Measurements from ENCODE around the gene CLDN16. TPM values are rescaled to one million over a fixed set of nuclear protein-coding genes. Genes with fewer than 3 reads are reported as not detected.
A peak's percentile ranks its signal among the peaks of the same experiment; 100 is the strongest.

Gene CLDN16
- total and polyA plus RNA-seq, 7 experiments from 2014 or later, result not detected

- Histone ChIP-seq H3K27me3 (ENCODE audit: control insufficient read depth in 2 of 2, insufficient read depth in 2 of 2, low read length in 2 of 2) (no peaks in the 10 kb centered on the region), H3K4me1 (ENCODE audit: control insufficient read depth in 2 of 2, insufficient read depth in 2 of 2, low read length in 2 of 2) (no peaks in the 10 kb centered on the region), H3K27ac (ENCODE audit: low read depth, low read length) (no peak overlapping the region), H3K36me3 (ENCODE audit: control insufficient read depth in 2 of 3, insufficient read depth in 3 of 3, low read length in 3 of 3) (no peaks in the 10 kb centered on the region), H3K4me3 (ENCODE audit: low read length) (no peak overlapping the region), H3K9me3 (ENCODE audit: control insufficient read depth in 2 of 3, low read length in 3 of 3) (no peaks in the 10 kb centered on the region)
- Mint-ChIP-seq H3K27ac (no peak overlapping the region), H3K9me3 (peaks cover 0 to 16% (median 8%) of the 10 kb centered on the region in 11 donors), H3K36me3 (peaks cover 0 to 14% (median 0%) of the 10 kb centered on the region in 5 donors), H3K4me1 (no peaks in the 10 kb centered on the region), H3K4me3 (no peak overlapping the region), H3K27me3 (peaks cover 0 to 14% (median 9%) of the 10 kb centered on the region in 5 donors)
- intact Hi-C loops (cut with micrococcal nuclease), result no loop called here
- CTCF ChIA-PET, result no interaction called here
- no peak for ATAC-seq
- DNase-seq, result no peak
- POLR2A ChIA-PET, result no interaction called here
These were observed 26.3 kb downstream of the CLDN16 start for GRCh38 chr3:190414297-190414696.

- no peaks in the 10 kb centered on the region for H3K9me3 ChIP-seq (ENCODE audit: control insufficient read depth in 2 of 3, low read length in 3 of 3)
- no peak overlapping the region for H3K27ac ChIP-seq (ENCODE audit: low read depth, low read length)
- Mint-ChIP-seq H3K27me3 (peaks cover 0 to 7% (median 0%) of the 10 kb centered on the region in 5 donors), H3K9me3 (no peaks in the 10 kb centered on the region), H3K36me3 (no peaks in the 10 kb centered on the region), H3K27ac (peak overlapping the region in 1 of 9 donors; percentile 3), H3K4me3 (no peak overlapping the region), H3K4me1 (peaks cover 0 to 8% (median 3%) of the 10 kb centered on the region in 7 donors)
- ATAC-seq (no peak), DNase-seq (no peak)
- POLR2A ChIA-PET, result no interaction called here
- no peak overlapping the region for H3K4me3 ChIP-seq (ENCODE audit: low read length)
- CTCF ChIA-PET, result interaction anchor here (1.3 to 1.6 kb wide), 2 partner anchors 91 to 461 kb away, joined by 4 read pairs; no protein-coding TSS in a partner anchor
- no peaks in the 10 kb centered on the region for H3K4me1 ChIP-seq (ENCODE audit: control insufficient read depth in 2 of 2, insufficient read depth in 2 of 2, low read length in 2 of 2)
- no peaks in the 10 kb centered on the region for H3K27me3 ChIP-seq (ENCODE audit: control insufficient read depth in 2 of 2, insufficient read depth in 2 of 2, low read length in 2 of 2)
- intact Hi-C loops (cut with micrococcal nuclease), result loop anchor here (1.0 to 10.0 kb wide), 6 partner anchors 88 to 457 kb away; partner anchors contain the start of gene IL1RAP (in 1 of the 2)
- H3K36me3 ChIP-seq (ENCODE audit: control insufficient read depth in 2 of 3, insufficient read depth in 3 of 3, low read length in 3 of 3), result no peaks in the 10 kb centered on the region
These were observed 36.1 kb downstream of the CLDN16 start for GRCh38 chr3:190424108-190424477.

- no peaks in the 10 kb centered on the region for H3K36me3 Mint-ChIP-seq
These were observed 36.8 kb downstream of the CLDN16 start for GRCh38 chr3:190424478-190425439.

GRCh38 chr3:190425833-190426232, 37.9 kb downstream of the CLDN16 start:
- DNase-seq, result no peak
- Histone ChIP-seq H3K9me3 (ENCODE audit: control insufficient read depth in 2 of 3, low read length in 3 of 3) (no peaks in the 10 kb centered on the region), H3K27me3 (ENCODE audit: control insufficient read depth in 2 of 2, insufficient read depth in 2 of 2, low read length in 2 of 2) (no peaks in the 10 kb centered on the region), H3K36me3 (ENCODE audit: control insufficient read depth in 2 of 3, insufficient read depth in 3 of 3, low read length in 3 of 3) (no peaks in the 10 kb centered on the region), H3K4me3 (ENCODE audit: low read length) (no peak overlapping the region), H3K4me1 (ENCODE audit: control insufficient read depth in 2 of 2, insufficient read depth in 2 of 2, low read length in 2 of 2) (no peaks in the 10 kb centered on the region), H3K27ac (ENCODE audit: low read depth, low read length) (no peak overlapping the region)
- Mint-ChIP-seq H3K4me3 (no peak overlapping the region), H3K36me3 (no peaks in the 10 kb centered on the region), H3K9me3 (no peaks in the 10 kb centered on the region), H3K27me3 (peaks cover 0 to 7% (median 0%) of the 10 kb centered on the region in 5 donors), H3K27ac (no peak overlapping the region), H3K4me1 (peaks cover 0 to 8% (median 3%) of the 10 kb centered on the region in 7 donors)
- ATAC-seq, result no peak
- CTCF ChIA-PET, result no interaction called here
- POLR2A ChIA-PET, result no interaction called here
- intact Hi-C loops (cut with micrococcal nuclease), result loop anchor here in 1 of 2 donors (10.0 kb wide), 1 partner anchor 201 kb away; no protein-coding TSS in a partner anchor

More at GRCh38 chr3:190424478-190425439, 36.8 kb downstream of the CLDN16 start:
- intact Hi-C loops (cut with micrococcal nuclease), result loop anchor here (1.0 to 10.0 kb wide), 6 partner anchors 88 to 457 kb away; partner anchors contain the start of gene IL1RAP (in 1 of the 2)
- H3K27me3 ChIP-seq (ENCODE audit: control insufficient read depth in 2 of 2, insufficient read depth in 2 of 2, low read length in 2 of 2), result no peaks in the 10 kb centered on the region
- no peaks in the 10 kb centered on the region for H3K4me1 ChIP-seq (ENCODE audit: control insufficient read depth in 2 of 2, insufficient read depth in 2 of 2, low read length in 2 of 2)
- no peaks in the 10 kb centered on the region for H3K9me3 ChIP-seq (ENCODE audit: control insufficient read depth in 2 of 3, low read length in 3 of 3)
- H3K36me3 ChIP-seq (ENCODE audit: control insufficient read depth in 2 of 3, insufficient read depth in 3 of 3, low read length in 3 of 3), result no peaks in the 10 kb centered on the region
- H3K27me3 Mint-ChIP-seq, result peaks cover 0 to 7% (median 0%) of the 10 kb centered on the region in 5 donors
- H3K4me3 Mint-ChIP-seq, result peak overlapping the region in 8 of 10 donors; percentile 15 to 72 (median 31)
- peak; percentile 56 for ATAC-seq
- H3K27ac Mint-ChIP-seq, result peak overlapping the region in 5 of 9 donors; percentile 3 to 59 (median 28)
- H3K27ac ChIP-seq (ENCODE audit: low read depth, low read length), result no peak overlapping the region
- peaks cover 0 to 8% (median 3%) of the 10 kb centered on the region in 7 donors for H3K4me1 Mint-ChIP-seq
- CTCF ChIA-PET, result interaction anchor here (1.3 to 1.6 kb wide), 2 partner anchors 90 to 462 kb away, joined by 4 read pairs; no protein-coding TSS in a partner anchor
- H3K9me3 Mint-ChIP-seq, result no peaks in the 10 kb centered on the region
- H3K4me3 ChIP-seq (ENCODE audit: low read length), result no peak overlapping the region
- peak in 7 of 9 donors; percentile 2 to 47 (median 23) for DNase-seq
- POLR2A ChIA-PET, result interaction anchor here (0.9 kb wide), 1 partner anchor 89 kb away, joined by 3 read pairs; the partner anchor contains the start of gene IL1RAP

GRCh38 chr3:190426806-190427507, 39.0 kb downstream of the CLDN16 start:
- Histone ChIP-seq H3K36me3 (ENCODE audit: control insufficient read depth in 2 of 3, insufficient read depth in 3 of 3, low read length in 3 of 3) (no peaks in the 10 kb centered on the region), H3K4me3 (ENCODE audit: low read length) (no peak overlapping the region), H3K9me3 (ENCODE audit: control insufficient read depth in 2 of 3, low read length in 3 of 3) (no peaks in the 10 kb centered on the region), H3K27ac (ENCODE audit: low read depth, low read length) (no peak overlapping the region), H3K4me1 (ENCODE audit: control insufficient read depth in 2 of 2, insufficient read depth in 2 of 2, low read length in 2 of 2) (no peaks in the 10 kb centered on the region), H3K27me3 (ENCODE audit: control insufficient read depth in 2 of 2, insufficient read depth in 2 of 2, low read length in 2 of 2) (no peaks in the 10 kb centered on the region)
- POLR2A ChIA-PET, result no interaction called here
- Mint-ChIP-seq H3K4me1 (peaks cover 0 to 8% (median 3%) of the 10 kb centered on the region in 7 donors), H3K36me3 (no peaks in the 10 kb centered on the region), H3K9me3 (no peaks in the 10 kb centered on the region), H3K27me3 (peaks cover 0 to 8% (median 0%) of the 10 kb centered on the region in 5 donors), H3K27ac (no peak overlapping the region), H3K4me3 (no peak overlapping the region)
- no peak for ATAC-seq
- intact Hi-C loops (cut with micrococcal nuclease), result loop anchor here in 1 of 2 donors (10.0 kb wide), 1 partner anchor 202 kb away; no protein-coding TSS in a partner anchor
- no peak for DNase-seq
- CTCF ChIA-PET, result no interaction called here

- Mint-ChIP-seq H3K4me3 (no peak overlapping the region), H3K27me3 (peaks cover 9 to 14% (median 12%) of the 10 kb centered on the region in 5 donors), H3K4me1 (peaks cover 0 to 5% (median 0%) of the 10 kb centered on the region in 7 donors), H3K36me3 (peaks cover 0 to 5% (median 0%) of the 10 kb centered on the region in 5 donors), H3K9me3 (peaks cover 0 to 7% (median 0%) of the 10 kb centered on the region in 11 donors), H3K27ac (no peak overlapping the region)
- no peak overlapping the region for H3K27ac ChIP-seq (ENCODE audit: low read depth, low read length)
- no peak overlapping the region for H3K4me3 ChIP-seq (ENCODE audit: low read length)
- CTCF ChIA-PET, result no interaction called here
- intact Hi-C loops (cut with micrococcal nuclease), result loop anchor here in 1 of 2 donors (10.0 kb wide), 1 partner anchor 205 kb away; no protein-coding TSS in a partner anchor
- ATAC-seq (no peak), DNase-seq (no peak)
- H3K27me3 ChIP-seq (ENCODE audit: control insufficient read depth in 2 of 2, insufficient read depth in 2 of 2, low read length in 2 of 2), result no peaks in the 10 kb centered on the region
- POLR2A ChIA-PET, result no interaction called here
- H3K4me1 ChIP-seq (ENCODE audit: control insufficient read depth in 2 of 2, insufficient read depth in 2 of 2, low read length in 2 of 2), result no peaks in the 10 kb centered on the region
- no peaks in the 10 kb centered on the region for H3K36me3 ChIP-seq (ENCODE audit: control insufficient read depth in 2 of 3, insufficient read depth in 3 of 3, low read length in 3 of 3)
- no peaks in the 10 kb centered on the region for H3K9me3 ChIP-seq (ENCODE audit: control insufficient read depth in 2 of 3, low read length in 3 of 3)
These were observed 41.7 kb downstream of the CLDN16 start for GRCh38 chr3:190429681-190430080.
